GM12873 (cell line): Measurements from ENCODE around the gene MICAL3.

ENCODE experiments used
- CTCF ChIP-seq: IDR thresholded peaks from 2 replicates; pipeline ENCODE4 v1.5.1; 2012; ENCODE audit warnings: low read depth, mild to moderate bottlenecking, moderate library complexity, low read length, control low read depth; ENCODE audit not compliant: insufficient read depth; ENCODE audit errors: missing control alignments

Gene MICAL3

GRCh38 chr22:17787716-17788330, 236.5 kb downstream of the MICAL3 start:
- TF ChIP-seq CTCF: no peak

GRCh38 chr22:17787241-17787640, 237.1 kb downstream of the MICAL3 start:
- no peak for TF ChIP-seq CTCF

- no peak for TF ChIP-seq CTCF
Measured at GRCh38 chr22:17786435-17787161, 237.8 kb downstream of the MICAL3 start.

- peak; percentile 78 for TF ChIP-seq CTCF
Measured at GRCh38 chr22:17785185-17786184, 238.9 kb downstream of the MICAL3 start.

GRCh38 chr22:17784776-17785175, 239.6 kb downstream of the MICAL3 start:
- no peak for TF ChIP-seq CTCF

GRCh38 chr22:17783773-17784480, 240.4 kb downstream of the MICAL3 start:
- TF ChIP-seq CTCF: no peak
